AG09319 (cell line): ENCODE data around the gene PPP2R2B.

ENCODE experiments used
- DNase-seq: peaks from one replicate; pipeline ENCODE4 v3.0.0-alpha.2; 2010; ENCODE audit warnings: low read depth; ENCODE audit errors: extremely low read depth
- CTCF ChIP-seq: IDR thresholded peaks from 2 replicates; pipeline ENCODE4 v1.5.1; 2011; ENCODE audit warnings: low read depth, mild to moderate bottlenecking, inconsistent platforms, low read length, moderate library complexity

Gene PPP2R2B

GRCh38 chr5:146553446-146553845 is 325.1 kb downstream of the PPP2R2B start:
- no peak for TF ChIP-seq CTCF
- DNase-seq = no peak

GRCh38 chr5:146549615-146550014 is 328.9 kb downstream of the PPP2R2B start:
- no peak for TF ChIP-seq CTCF

GRCh38 chr5:146548781-146549449 is 329.6 kb downstream of the PPP2R2B start:
- no peak for TF ChIP-seq CTCF
- DNase-seq = no peak

More at GRCh38 chr5:146549615-146550014, 328.9 kb downstream of the PPP2R2B start:
- no peak for DNase-seq

GRCh38 chr5:146544232-146544631 is 334.3 kb downstream of the PPP2R2B start:
- TF ChIP-seq CTCF = no peak
- DNase-seq = no peak

GRCh38 chr5:146541958-146542849 is 336.4 kb downstream of the PPP2R2B start:
- peak; percentile 80 for TF ChIP-seq CTCF
- peak; percentile 11 for DNase-seq

- DNase-seq = no peak
- TF ChIP-seq CTCF = no peak
These were observed 338.1 kb downstream of the PPP2R2B start for GRCh38 chr5:146540414-146540813.

GRCh38 chr5:146539973-146540372 is 338.6 kb downstream of the PPP2R2B start:
- no peak for TF ChIP-seq CTCF
- no peak for DNase-seq
